Eye (tissue), 1 donor: ENCODE measurements around the gene ITGA8.
"Not testable (repeated sequence)": the region's sequence is repeated elsewhere in the genome, so short reads cannot be mapped to it uniquely, and the experiment has no call there.

ENCODE experiments used
- DNase-seq: peaks from one replicate; pipeline ENCODE4 v3.0.0-alpha.2; 2015

Gene ITGA8

DNA sequence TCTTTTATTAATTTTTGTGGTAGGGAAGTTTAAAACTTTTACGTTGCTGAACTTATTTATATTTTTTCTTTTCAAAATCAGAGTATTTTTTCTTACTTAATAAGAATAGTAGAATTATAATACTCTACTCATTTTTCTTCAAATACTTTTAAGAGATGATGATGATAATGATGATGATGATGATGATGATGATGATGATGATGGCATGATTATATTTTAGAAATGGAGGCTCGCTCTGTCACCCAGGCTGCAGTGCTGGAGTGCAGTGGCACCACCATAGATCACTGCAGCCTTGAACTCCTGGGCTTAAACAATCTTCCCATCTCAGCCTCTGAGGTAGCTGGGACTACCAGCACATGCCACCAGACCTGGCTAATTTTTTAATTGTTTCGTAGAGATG is 230.3 kb downstream of the ITGA8 start:
- no peak for DNase-seq

DNA sequence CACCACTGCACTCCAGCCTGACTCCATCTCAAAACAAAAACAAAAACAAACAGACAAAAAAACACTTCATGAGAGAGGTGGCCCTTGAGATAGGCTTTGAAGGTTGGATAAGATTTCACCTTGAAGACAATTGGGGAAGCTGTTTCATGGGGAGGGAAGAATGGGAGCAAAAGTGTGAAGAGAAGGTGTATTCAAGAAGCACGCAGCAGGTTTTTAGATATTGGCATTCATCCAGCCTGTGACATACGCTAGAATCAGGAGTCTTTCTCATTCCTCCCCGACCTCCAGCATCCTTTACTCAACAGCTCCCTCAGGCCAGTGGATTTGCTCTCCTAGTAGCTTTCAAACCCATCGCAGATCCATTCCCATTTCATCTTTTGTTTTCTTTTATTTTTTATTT is 232.3 kb downstream of the ITGA8 start:
- DNase-seq: no peak

DNA sequence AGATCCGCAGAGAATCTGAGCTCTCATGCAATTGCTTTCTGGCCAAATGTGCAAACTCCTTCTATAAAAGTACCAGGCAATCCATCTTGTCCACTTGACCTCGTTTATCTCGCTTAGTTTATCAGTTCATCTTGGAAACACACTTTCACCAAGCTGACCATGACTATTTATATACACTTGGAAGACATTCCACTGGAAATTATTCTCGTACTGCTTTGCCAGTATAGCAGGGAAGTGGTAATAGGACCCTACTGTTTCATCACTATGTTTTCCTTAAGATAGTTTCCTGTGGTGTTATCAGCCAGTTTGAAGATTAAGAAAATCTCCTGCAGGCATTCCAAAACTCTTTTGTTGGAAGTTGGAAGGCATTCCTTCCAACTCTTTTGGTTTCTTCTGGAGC is 233.3 kb downstream of the ITGA8 start:
- DNase-seq: peak; percentile 43

DNA sequence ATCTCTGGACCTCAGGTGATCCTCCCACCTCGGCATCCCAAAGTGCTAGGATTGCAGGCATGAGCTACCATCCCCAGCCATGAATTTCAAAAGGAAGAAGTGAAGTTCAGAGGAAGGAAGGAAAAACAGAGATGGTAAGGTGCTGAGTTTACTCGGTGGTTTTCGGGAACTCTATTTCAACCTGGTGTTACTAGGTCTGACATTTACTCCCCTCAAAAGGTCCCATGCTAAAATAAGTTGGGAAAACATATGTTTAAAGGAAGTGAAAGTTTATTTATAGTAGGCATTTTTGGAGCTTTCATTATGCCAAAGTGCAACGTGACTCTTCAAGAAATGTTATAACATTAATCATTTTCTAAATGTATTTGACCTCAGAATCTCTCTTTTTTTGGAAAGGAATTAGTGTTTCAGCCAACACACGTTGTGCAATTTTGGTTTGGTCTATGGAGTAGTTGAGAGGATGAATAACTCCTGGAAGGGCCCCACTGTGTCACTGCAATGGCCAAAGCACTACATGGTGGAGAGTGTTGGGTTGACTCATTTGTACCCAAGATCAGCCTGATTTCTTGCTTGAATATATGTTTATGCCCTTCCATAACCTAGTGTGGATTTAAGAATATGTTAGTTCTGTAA is 233.9 kb downstream of the ITGA8 start:
- no peak for DNase-seq

DNA sequence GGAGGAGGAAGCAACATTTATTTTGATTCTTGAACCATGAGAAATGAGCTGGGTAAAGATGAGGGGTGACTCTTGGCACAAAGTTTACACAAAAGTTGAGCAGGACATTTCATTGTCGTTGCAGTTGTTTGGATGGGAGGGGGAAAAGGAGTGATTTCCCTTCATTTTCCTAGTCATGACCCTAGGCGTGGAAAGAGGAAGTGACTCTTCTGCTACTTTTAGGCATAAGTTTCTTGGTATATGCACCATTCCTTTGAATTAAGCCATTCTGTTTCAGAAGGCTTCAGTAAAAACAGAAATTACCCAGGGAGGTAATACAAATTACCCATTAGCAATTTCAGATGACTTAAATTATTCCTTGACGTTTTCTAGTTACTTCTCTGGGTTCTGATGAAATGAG is 234.7 kb downstream of the ITGA8 start:
- DNase-seq: no peak

DNA sequence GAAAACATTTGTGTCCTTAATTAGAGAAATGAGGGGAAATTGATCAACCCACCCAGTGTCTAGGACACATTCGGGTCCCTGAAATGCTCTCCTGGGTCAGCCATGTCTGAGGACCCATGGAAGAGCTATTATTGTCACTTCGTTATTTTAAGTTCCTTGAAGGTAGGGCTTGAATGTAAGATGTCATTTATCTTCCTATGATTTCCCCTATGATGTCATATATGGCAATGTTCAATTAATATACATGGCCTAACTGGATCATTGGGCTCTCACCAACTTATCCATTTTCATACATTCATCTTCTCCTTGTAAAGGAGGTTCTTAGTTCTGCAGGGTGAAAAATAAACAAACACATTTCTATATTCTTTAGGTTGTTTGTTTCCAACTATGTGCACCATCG is 235.6 kb downstream of the ITGA8 start:
- no peak for DNase-seq

DNA sequence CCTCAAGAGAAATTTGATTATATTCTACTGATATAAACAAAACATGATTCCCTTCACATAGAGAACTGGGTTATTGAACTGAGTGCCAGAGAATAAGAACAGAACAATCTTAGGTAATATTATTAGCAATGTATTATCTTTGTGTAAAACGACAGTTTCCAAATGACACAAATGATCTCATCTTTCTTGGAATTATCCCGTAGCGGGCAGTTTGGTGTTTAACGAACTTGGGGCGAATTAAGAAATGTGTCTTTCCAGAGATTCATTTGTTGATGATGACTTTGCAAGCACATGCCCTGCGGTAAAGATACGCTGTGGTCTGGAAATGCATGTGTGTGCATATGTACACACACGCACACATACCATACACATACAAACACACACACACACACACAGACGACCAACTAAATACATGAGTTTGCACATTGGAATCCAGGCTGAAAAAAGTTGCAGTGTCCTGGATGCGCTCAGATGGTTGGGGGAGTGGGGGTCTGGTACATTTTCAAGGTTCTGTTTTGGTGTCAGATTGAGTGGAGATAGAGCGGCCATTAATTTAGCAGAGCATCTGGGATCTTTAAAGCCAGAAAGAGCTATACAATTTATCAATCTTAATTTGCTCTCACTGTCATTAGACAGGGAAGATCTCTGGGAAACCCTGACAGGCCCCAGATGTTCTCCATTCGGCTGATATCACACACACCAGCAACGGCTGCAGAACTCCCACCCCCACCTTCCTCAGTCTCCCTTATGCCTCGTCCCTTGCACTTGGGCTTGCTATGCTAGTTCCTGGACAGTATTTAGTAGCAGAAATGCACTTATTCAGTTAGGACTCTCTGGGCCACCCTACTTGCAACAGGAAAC is 236.3 kb downstream of the ITGA8 start:
- no peak for DNase-seq

DNA sequence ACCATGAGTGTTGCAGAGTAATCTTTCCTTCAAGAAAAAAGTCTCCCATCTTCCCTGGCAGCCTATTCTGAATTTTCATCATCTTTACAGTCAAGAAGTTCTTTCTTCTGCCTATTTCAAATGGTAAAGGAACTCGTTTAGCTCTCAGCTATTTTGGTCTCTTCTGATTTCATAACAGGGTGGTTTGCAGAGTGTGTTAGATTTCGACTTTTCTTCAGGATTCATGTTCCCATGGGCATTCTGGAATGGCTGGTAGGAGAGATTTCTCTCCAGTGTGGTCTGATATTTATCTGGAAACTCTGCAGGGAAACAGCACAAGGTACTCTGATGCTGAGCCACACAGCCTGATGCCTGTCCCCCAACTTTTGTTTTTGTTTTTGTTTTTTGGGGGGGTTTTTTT is 237.6 kb downstream of the ITGA8 start:
- DNase-seq: no peak

DNA sequence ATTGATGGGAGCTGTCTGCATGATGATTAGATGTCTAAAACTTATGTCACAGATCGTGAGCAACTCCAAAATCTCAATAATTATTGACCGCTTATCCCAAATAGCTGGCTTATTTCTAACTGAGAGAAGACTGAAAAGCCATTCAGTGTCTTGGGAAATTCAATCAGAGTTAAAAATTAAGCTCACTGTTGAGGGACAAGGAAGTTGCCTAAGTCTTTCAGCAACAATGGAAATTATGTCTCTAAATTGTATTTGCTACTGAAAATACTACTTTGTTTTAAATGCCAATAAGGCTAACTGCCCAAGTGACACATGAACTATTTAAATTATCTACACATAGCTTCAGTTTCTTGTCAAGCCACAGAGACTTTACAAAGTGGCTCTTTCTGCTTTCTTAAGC is 240.8 kb downstream of the ITGA8 start:
- no peak for DNase-seq

DNA sequence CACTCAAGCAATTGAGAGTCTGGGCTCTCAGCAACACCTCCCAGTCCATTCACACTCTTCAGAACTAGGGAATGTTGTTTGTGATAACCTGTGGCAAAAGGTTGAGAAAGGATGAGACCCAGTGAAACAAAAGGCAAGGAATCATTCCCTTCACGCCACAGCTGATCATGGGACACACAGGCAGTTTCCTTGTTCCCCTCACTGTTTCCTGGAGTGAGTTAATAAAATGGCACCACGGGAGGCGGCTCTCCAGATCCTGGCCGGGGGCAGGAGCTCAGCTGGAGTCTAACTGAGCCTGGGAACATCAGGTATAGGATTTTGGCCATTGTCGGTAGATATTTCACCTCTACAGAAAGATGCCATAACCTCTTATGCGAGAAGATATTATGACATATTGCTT is 241.3 kb downstream of the ITGA8 start:
- DNase-seq: no peak

DNA sequence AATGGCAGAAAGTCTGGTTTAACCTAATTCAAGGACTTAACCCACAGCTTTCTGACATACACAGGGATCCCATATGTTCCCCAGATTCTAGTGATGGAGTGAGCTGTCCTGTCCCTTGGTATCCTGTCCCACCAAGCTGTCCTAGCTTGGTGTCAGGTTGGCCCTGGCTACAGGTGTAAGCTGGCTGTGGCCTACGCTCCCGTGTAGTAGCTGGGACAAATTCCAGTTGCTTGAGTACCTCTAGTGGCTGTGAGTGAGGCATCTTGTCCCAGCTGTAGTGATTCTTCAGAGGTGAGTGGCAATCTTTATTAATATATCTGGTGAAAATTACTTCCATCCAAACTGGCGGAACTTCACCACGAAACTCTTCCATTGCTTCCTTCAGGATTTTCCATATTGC is 243.4 kb downstream of the ITGA8 start:
- no peak for DNase-seq

DNA sequence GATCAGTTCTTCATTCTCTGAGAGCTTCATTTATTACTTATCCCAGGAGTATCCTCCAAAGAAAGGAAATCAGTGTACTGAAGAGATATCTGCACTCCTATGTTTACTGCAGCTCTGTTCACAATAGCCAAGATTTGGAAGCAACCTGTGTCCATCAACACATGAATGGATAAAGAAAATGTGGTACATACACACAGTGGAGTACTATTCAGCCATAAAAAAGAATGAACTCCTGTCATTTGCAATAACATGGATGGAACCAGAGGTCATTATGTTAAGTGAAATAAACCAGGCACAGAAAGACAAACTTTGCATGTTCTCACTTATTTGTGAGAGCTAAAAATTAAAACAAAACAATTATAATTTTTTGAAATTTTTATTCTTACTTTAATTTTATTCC is 244.3 kb downstream of the ITGA8 start:
- not testable (repeated sequence) for DNase-seq

DNA sequence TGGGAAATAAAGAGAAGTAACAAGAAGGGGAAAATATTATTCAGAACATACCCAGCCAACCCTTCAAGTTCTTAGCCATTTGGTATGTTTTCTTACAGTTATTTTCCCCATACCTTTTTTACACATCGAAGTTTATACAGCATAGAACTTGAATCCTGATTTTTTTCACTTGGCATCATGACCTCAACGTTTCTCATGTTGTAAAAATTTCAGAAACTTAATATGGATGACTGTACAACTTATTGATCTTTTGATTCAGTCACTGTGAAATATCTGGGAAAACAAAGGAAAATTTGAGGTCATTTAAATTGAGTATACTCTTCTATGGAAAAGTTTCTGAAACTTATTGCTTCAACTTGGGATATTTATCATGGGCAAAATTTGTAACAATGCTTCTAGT is 245.1 kb downstream of the ITGA8 start:
- DNase-seq: no peak

DNA sequence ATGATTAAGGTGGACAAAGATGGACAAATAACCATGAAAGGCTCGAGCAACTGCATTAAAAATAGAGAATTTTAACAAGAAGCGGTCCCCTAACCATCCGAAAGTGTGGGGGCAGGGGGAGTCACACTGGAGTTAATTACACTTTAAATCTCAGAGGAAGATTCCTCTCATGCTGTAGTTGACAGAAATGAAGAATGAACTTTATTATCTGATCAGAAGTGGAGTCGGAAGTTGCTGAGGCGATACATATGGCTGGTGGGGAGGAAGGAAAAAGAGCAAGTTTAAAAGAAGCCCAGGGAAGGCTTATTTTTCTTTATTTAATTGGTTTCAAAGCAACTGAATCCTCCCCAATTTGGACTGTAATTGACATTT is 246.3 kb downstream of the ITGA8 start:
- no peak for DNase-seq

DNA sequence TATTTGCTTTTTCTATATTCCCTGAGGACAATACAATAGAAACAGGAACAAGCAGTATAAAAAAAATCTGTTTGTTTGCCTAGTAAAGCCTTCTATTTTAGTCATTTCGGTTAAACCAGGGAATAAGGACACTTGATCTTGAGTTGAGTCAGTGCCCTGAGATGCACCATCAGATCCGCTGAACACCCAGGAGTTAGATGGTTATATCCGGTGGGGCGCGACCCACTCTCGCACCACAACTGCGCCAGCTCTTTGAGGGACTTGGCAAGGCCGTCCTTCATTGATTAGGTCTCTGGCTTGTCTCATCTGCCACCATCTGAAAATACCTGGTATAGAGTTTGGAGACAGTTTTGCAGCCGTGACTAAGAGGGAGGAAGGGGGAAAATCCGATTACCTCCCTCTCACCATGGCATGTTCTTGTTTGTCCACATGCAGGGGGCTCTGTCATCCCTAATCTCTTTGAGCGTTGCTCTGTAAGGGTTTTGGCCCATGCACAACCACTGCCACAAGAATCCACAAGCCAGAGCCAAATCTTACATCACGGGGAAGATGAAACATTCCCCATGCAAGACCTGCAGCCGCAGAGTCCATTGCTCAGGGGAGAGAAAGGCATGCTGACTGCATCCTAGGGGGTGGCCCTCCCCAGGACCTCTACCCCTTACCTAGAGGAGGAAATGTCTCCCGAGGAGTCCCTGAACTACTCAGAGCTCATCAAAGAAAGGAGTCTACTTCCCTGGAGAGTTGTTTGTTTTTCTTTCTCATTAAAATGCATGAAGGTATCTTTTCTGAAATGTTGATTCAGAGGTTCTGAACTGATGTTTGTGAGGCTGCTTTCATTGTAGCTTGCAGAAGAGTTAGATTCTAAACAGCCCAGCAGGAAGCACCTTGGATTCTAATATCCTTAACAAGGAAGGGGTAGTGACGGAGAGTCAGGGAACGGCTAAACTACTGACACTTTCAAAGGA is 247.0 kb downstream of the ITGA8 start:
- peak; percentile 43 for DNase-seq

DNA sequence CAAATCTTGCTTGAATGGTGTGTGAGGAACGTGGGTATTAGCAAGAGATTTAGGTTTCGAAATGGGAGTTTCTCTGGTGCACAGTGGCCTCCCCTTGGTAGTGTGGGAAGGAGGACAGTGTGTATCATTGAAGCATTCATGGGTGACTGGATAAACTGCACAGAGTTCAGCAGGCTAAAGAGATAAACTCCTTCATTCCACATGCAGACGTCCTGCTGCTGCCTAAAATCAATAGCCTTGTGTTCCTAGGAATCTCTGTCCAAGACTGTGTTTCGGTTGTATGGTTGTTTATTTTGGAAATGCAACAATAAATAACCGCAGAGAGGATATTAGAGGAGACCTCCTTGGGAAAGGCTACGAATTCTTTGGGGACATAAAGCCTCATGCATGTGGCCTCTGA is 247.7 kb downstream of the ITGA8 start:
- peak; percentile 59 for DNase-seq

DNA sequence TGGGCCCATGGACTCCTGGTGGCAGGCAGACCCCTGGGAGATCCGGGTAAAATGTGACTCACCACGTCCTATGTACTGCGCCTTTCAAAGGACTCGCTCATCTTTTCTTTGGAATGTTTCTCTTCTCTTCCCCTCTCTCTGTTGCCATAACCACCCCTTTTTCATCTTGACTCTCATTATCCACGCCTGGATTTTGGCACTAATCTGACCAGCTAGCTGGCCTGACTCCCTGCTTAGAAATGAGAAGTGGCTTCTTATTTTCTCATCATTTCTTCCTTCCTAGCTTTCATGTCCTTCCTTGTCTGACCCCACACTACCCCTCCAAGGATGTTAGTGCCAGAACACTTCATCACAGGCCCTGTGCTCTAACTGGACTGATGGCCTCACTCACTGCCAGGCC is 250.6 kb downstream of the ITGA8 start:
- DNase-seq: no peak

DNA sequence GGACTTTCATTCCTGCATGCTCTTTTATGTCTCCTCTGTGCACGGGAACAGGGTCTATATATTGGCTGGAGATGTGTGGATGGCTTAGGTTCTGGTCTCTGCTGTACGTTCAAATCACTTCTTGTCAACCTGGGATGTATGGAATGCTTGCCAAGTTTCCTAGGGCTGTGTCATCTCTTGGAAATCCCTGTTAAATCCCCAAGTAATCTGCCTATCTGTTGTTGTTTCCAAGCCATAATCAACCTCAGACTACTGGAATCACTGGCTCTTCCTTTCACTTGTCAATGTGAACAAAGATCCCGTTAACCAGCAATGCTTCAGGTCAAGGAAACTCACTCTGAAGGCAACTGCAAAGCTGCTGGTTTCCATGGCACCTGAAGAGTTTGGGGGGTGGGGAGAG is 255.3 kb downstream of the ITGA8 start:
- no peak for DNase-seq
